GM12878 (cell line): ENCODE results near the gene RIPPLY2. TPM values are rescaled to one million over a fixed set of nuclear protein-coding genes. Genes with fewer than 3 reads are reported as not detected.
A peak's percentile ranks its signal among the peaks of the same experiment; 100 is the strongest.
"Not testable (repeated sequence)": the region's sequence is repeated elsewhere in the genome, so short reads cannot be mapped to it uniquely, and the experiment has no call there.

Experiments used
- ATAC-seq: fragments of 200-7000 bp; cut with Tn5 transposase; 3 replicates; pipeline ENCODE4 v1.9.1; 2020; ENCODE audit warnings: mild to moderate bottlenecking, moderate library complexity
- Bru-seq: library from RNA; stranded (reverse); fragments of 400-500 nt; gene quantifications from one replicate; lab custom pipeline; 2021; lab: Mats Ljungman, UMichigan
- BruChase-seq, 2 experiments: library from RNA; stranded (reverse); fragments of 400-500 nt; gene quantifications; one replicate each; lab custom pipeline; 2021; lab: Mats Ljungman, UMichigan
- BruUV-seq: library from RNA; stranded (reverse); fragments of 400-500 nt; replicated peaks from 2 replicates; lab custom pipeline; 2021; lab: Mats Ljungman, UMichigan
- CTCF ChIA-PET: fragments of 300-600 bp; sonication (Branson Sonifier 250); formaldehyde crosslinking; extraction: SDS; loops from one replicate; lab custom pipeline; 2021; ENCODE audit warnings: inconsistent platforms; lab: Yijun Ruan, JAX
- POLR2A ChIA-PET: fragments of 350-600 bp; formaldehyde crosslinking; extraction: SDS; loops from one replicate; lab custom pipeline; 2021; ENCODE audit warnings: inconsistent platforms; lab: Charles Lee
- RAD21 ChIA-PET: fragments of 300-600 bp; sonication (Branson Sonifier 250); formaldehyde crosslinking; loops from one replicate; lab custom pipeline; 2023; ENCODE audit warnings: antibody characterized with exemption; ENCODE audit not compliant: unreplicated experiment; lab: Charles Lee
- SMC1A ChIA-PET: fragments of 300-600 bp; sonication (Branson Sonifier 250); formaldehyde crosslinking; loops from one replicate; lab custom pipeline; 2023; ENCODE audit not compliant: unreplicated experiment, uncharacterized antibody; lab: Charles Lee
- DNase-seq: peaks from one replicate; pipeline ENCODE4 v3.0.0-alpha.2; 2011; ENCODE audit warnings: low read depth, low spot score
- FAIRE-seq: peaks from 3 replicates; lab custom pipeline; 2011; peaks lifted over from hg19 to GRCh38; lab: Jason Lieb, UNC
- H2AFZ ChIP-seq: 2 replicates; pipeline ENCODE4 v1.6.0; 2011; ENCODE audit warnings: low read depth, low read length, control low read depth; ENCODE audit not compliant: control insufficient read depth
- H3K27ac ChIP-seq: 2 replicates; pipeline ENCODE4 v1.5.1; 2011; ENCODE audit warnings: control low read depth; ENCODE audit not compliant: control insufficient read depth, insufficient read depth
- H3K27me3 ChIP-seq, 2 experiments: replicated peaks in 1 of 2; 2 replicates each; pipeline versions ENCODE4 v1.6.0 to v1.6.1; 2011; ENCODE audit warnings: low read length in 1 of 2; ENCODE audit not compliant: control insufficient read depth in 2 of 2, insufficient read depth in 2 of 2
- H3K36me3 ChIP-seq, 2 experiments: 2 replicates each; pipeline ENCODE4 v1.5.1; 2011; ENCODE audit warnings: low read length in 1 of 2; ENCODE audit not compliant: control insufficient read depth in 2 of 2, insufficient read depth in 2 of 2
- H3K4me1 ChIP-seq: 2 replicates; pipeline ENCODE4 v1.6.1; 2011; ENCODE audit warnings: mild to moderate bottlenecking, low read length, moderate library complexity, mixed read lengths; ENCODE audit not compliant: control insufficient read depth, insufficient read depth
- H3K4me2 ChIP-seq: 2 replicates; pipeline ENCODE4 v1.6.0; 2011; ENCODE audit warnings: control low read depth; ENCODE audit not compliant: control insufficient read depth, insufficient read depth
- H3K4me3 ChIP-seq: fragments of 200-600 bp; sonication (generic); 2 replicates; pipeline ENCODE4 v1.5.1; 2016
- H3K79me2 ChIP-seq: 2 replicates; pipeline ENCODE4 v1.6.0; 2011; ENCODE audit warnings: low read length; ENCODE audit not compliant: control insufficient read depth, insufficient read depth
- H3K9ac ChIP-seq: 2 replicates; pipeline ENCODE4 v1.8.0; 2011; ENCODE audit warnings: low read length, control low read depth, mixed read lengths; ENCODE audit not compliant: control insufficient read depth, insufficient read depth
- H3K9me3 ChIP-seq: replicated peaks from 3 replicates; pipeline ENCODE4 v1.5.1; 2011; ENCODE audit warnings: mild to moderate bottlenecking, low read length; ENCODE audit not compliant: control insufficient read depth, insufficient read depth
- H4K20me1 ChIP-seq: 2 replicates; pipeline ENCODE4 v1.6.0; 2011; ENCODE audit not compliant: control insufficient read depth, insufficient read depth
- BRCA1 ChIP-seq: IDR thresholded peaks from 2 replicates; pipeline ENCODE4 v1.6.1; 2011; ENCODE audit warnings: low read depth, low read length, improper control_type of control experiment
- HDAC6 ChIP-seq: fragments of 200-600 bp; sonication (generic); IDR thresholded peaks from one replicate; pipeline ENCODE4 v1.8.0; 2017; ENCODE audit warnings: antibody characterized with exemption; ENCODE audit not compliant: unreplicated experiment
- IKZF1 ChIP-seq: fragments of 450-650 bp; conservative IDR thresholded peaks from 2 replicates; pipeline ENCODE4 v1.6.1; 2017; ENCODE audit warnings: antibody characterized with exemption, mild to moderate bottlenecking
- WGBS: methylation state at CpG from one replicate; pipeline ENCODE4 v1.1.6; 2016; ENCODE audit warnings: low lambda C conversion rate; ENCODE audit not compliant: insufficient replicate concordance, insufficient coverage; ENCODE audit errors: missing lambda C conversion rate; 5-methylcytosine and 5-hydroxymethylcytosine counted together
- in situ Hi-C: fragments of 300-500 bp; cut with MboI; formaldehyde crosslinking; loops from 9 replicates; pipeline ENCODE4 v1.14.3; 2018; ENCODE audit warnings: mixed read lengths
- intact Hi-C: fragments of 100-400 bp; cut with micrococcal nuclease; formaldehyde crosslinking; loops from one replicate; pipeline ENCODE4 v1.14.2; 2022; ENCODE audit not compliant: unreplicated experiment
- long read RNA-seq, 2 experiments: library from polyadenylated mRNA; unstranded; transcript quantifications; one replicate each; pipeline ENCODE4 v2.0.0, GENCODE V29; 2019 to 2020
- polyA minus RNA-seq, 3 experiments: library from RNA; depleted of rRNA, polyadenylated mRNA; stranded (reverse); fragments of >200 nt; gene quantifications; 2 replicates each; pipeline ENCODE4 v1.2.3, GENCODE V29; 2011
- polyA plus RNA-seq, 11 experiments: library from polyadenylated mRNA; depleted of rRNA in 4 of 11; unstranded in 6 of 11; stranded (reverse) in 5 of 11; fragments of >200 nt; fragmentation: Nextera tagmentation in 4 of 11; fragmentation: Illumina TruSeq in 1 of 11; extraction: Ambion mirVana in 4 of 11; extraction: Trizol in 1 of 11; gene quantifications; 1 replicate in 1 of 11; 2 replicates in 10 of 11; pipeline versions ENCODE4 v1.2.1 to v1.2.3, GENCODE V29; 2011 to 2016; ENCODE audit warnings: inconsistent platforms in 2 of 11, missing spikeins in 2 of 11, low read depth in 1 of 11
- total RNA-seq, 4 experiments: library from RNA; depleted of rRNA in 3 of 4; stranded (reverse); fragments of >200 nt in 3 of 4; fragmentation: Illumina TruSeq in 1 of 4; extraction: Trizol in 1 of 4; gene quantifications; 2 replicates each; pipeline versions ENCODE4 v1.2.1 to v1.2.3, GENCODE V29; 2013 to 2021

Gene RIPPLY2, protein sequence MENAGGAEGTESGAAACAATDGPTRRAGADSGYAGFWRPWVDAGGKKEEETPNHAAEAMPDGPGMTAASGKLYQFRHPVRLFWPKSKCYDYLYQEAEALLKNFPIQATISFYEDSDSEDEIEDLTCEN
- not detected in 2 replicates for total RNA-seq (2013; cell fraction: nucleolus; rRNA removed)
- total RNA-seq (2014; rRNA removed), result 0.33 and 0.51 TPM in 2 replicates
- 0.18 TPM in 1 of 2 replicates, not detected in the other for total RNA-seq (2014; rRNA removed; fragmentation: Illumina TruSeq; extraction: Trizol)
- 0.77 TPM in 1 of 2 replicates, not detected in the other for total RNA-seq (2021)
- polyA plus RNA-seq (2011; ENCODE audit: low read depth), result not detected
- polyA plus RNA-seq (2011; rRNA removed), result 0.01 TPM in 1 of 2 replicates, not detected in the other
- not detected in 2 replicates for polyA plus RNA-seq (2011; cell fraction: cytosol; rRNA removed)
- 0.03 TPM in 2 replicates for polyA plus RNA-seq (2011; cell fraction: nucleus; rRNA removed)
- polyA plus RNA-seq (2012), result not detected in 2 replicates
- 0.09 TPM in 1 of 2 replicates, not detected in the other for polyA plus RNA-seq (2014; fragmentation: Illumina TruSeq; extraction: Trizol)
- not detected for polyA plus RNA-seq (2014; fragmentation: Nextera tagmentation; extraction: Ambion mirVana)
- polyA plus RNA-seq (2014; rRNA removed), result 0.17 TPM in 1 of 2 replicates, not detected in the other
- not detected for polyA plus RNA-seq (2016; fragmentation: Nextera tagmentation; extraction: Ambion mirVana)
- polyA minus RNA-seq (2011; rRNA and poly(A)+ RNA removed), result not detected in 2 replicates
- not detected in 2 replicates for polyA minus RNA-seq (2011; cell fraction: cytosol; rRNA and poly(A)+ RNA removed)
- polyA minus RNA-seq (2011; cell fraction: nucleus; rRNA and poly(A)+ RNA removed), result not detected in 2 replicates
- Bru-seq, nascent RNA, result percentile 29 among the genes with signal in this experiment
- BruChase-seq, experiment 1, labeled RNA remaining after a 6-hour chase, result percentile 27 among the genes with signal in this experiment
- BruChase-seq, experiment 2, labeled RNA remaining after a 2-hour chase, result percentile 27 among the genes with signal in this experiment
- long read RNA-seq, experiment 1, result 0 reads
- long read RNA-seq, experiment 2, partial matches to known transcripts, result 0 of 3 reads
- long read RNA-seq, experiment 2, other reads (novel, unspliced or antisense), result 0 of 3 reads

DNA sequence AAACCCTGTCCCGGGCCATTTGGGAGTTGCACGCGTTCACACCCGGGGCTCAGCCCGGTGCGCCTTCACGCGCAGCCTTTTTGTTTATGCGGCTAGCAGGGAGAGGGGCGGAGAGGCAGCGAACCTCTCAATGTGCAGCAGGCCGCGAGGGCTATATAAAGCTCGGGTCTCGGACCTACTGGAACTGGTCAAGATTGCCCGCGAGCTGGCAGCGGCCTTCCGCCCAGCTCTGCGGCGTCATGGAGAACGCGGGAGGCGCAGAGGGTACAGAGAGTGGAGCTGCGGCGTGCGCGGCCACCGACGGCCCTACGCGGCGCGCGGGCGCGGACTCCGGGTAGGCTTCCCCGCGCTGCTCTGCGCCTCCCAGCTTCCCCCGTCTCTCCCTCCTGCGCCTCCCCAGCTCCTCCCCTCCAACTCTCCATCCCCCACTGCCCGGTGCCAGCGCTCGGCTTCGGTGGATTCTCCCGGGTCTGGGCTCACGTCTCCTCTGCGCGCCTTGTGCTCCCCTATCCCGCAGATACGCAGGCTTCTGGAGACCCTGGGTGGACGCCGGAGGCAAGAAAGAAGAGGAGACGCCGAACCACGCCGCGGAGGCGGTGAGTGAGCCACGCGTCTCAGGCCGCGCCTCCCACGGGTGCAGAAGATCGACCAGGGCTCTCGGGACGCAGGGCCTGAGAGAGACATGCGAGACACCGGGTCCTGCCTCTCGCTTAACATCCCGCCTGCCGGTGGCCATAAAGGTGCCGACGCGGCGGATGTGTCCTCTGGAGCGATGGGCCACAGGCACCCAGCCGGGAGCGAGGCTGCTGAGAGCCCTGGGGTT is at the start of gene RIPPLY2:
TSS of gene RIPPLY2 (plus strand) at position 183 of the 823 bp plus-strand sequence. CDS start at position 240, 57 bp downstream.
- Histone ChIP-seq H3K27me3 (peaks cover 7 to 13% of the 10 kb centered on the region in 2 experiments; a peak in 2 of 4 replicates), H3K79me2 (no peaks in the 10 kb centered on the region), H4K20me1 (no peaks in the 10 kb centered on the region), H2AFZ (no peak within 1 kb of the TSS; the same call in 1 of the 2 replicates), H3K27ac (no peak within 1 kb of the TSS), H3K4me1 (no peaks in the 10 kb centered on the region; the same call in 1 of the 2 replicates), H3K4me3 (peak within 1 kb of the TSS; percentile 28; the same call in 1 of the 2 replicates), H3K9ac (no peak within 1 kb of the TSS), H3K4me2 (peak within 1 kb of the TSS; percentile 72; the same call in 1 of the 2 replicates), H3K9me3 (no peaks in the 10 kb centered on the region), H3K36me3 (no peaks in the 10 kb centered on the region)
- DNase-seq (no peak), ATAC-seq (peak; percentile 92), FAIRE-seq (no peak)
- BruUV-seq, result no TSS peak
- ChIA-PET POLR2A (no interaction called here), RAD21 (interaction anchor here (1.7 kb wide), 1 partner anchor 239 kb away, joined by 4 read pairs; no protein-coding TSS in a partner anchor), SMC1A (no interaction called here), CTCF (interaction anchor here (1.0 kb wide), 1 partner anchor 10 kb away, joined by 3 read pairs; no protein-coding TSS in a partner anchor)
- in situ Hi-C loops, result no loop called here
- WGBS, result 15% methylated on average over 74 of the region's 81 CpGs
- intact Hi-C loops, result no loop called here
- TF ChIP-seq BRCA1, result no peak
- TF ChIP-seq HDAC6, result peak; percentile 87
- peak; percentile 34; the same call in 1 of the 2 replicates for TF ChIP-seq IKZF1

DNA sequence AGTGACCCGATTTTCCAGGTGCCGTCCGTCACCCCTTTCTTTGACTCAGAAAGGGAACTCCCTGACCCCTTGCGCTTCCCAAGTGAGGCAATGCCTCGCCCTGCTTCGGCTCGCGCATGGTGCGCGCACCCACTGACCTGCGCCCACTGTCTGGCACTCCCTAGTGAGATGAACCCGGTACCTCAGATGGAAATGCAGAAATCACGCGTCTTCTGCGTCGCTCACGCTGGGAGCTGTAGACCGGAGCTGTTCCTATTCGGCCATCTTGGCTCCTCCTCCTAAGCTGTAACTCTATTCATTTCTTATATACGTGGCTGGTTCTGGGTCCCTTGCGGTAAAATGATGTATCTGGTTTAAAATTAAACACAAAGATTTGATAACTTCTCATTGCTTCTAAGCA is 49.7 kb upstream of the RIPPLY2 start:
- H3K4me3 ChIP-seq, BruUV-seq, H3K9me3 ChIP-seq, intact Hi-C loops, ATAC-seq, CTCF ChIA-PET, in situ Hi-C loops, H3K9ac ChIP-seq, H3K4me1 ChIP-seq, SMC1A ChIA-PET, H3K36me3 ChIP-seq, H3K4me2 ChIP-seq, H3K27ac ChIP-seq, FAIRE-seq, H3K79me2 ChIP-seq, POLR2A ChIA-PET, DNase-seq, H3K27me3 ChIP-seq, H2AFZ ChIP-seq, H4K20me1 ChIP-seq, RAD21 ChIA-PET: not testable (repeated sequence)
- WGBS, result 90% methylated on average over 10 of the region's 21 CpGs
